GOT3 (cell line): Measurements from ENCODE around the gene TAS2R41.

Experiments
- DNase-seq: peaks from one replicate; lab custom pipeline; 2025; ENCODE audit warnings: mixed read lengths; lab: John Stamatoyannopoulos, UW

Gene TAS2R41

DNA sequence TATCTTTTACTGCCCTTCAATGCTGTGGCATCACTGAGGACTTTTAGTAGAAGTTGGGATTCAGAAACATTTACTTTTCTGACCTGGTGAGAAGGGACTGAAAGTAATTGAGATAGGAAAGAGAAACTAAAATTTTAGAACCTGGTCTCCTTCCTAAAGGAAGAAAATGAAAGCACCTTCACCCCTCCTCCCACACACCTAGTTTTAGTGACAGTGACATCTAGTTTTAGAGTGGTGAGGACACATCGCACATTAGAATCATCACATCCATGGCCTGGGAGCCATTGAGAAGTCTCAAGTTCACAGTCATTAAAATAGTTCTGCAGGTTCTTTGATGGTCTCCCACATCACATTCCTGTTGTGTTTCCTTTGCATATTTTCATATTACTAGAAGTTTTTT lies 16.1 kb downstream of the TAS2R41 start:
- DNase-seq = no peak

DNA sequence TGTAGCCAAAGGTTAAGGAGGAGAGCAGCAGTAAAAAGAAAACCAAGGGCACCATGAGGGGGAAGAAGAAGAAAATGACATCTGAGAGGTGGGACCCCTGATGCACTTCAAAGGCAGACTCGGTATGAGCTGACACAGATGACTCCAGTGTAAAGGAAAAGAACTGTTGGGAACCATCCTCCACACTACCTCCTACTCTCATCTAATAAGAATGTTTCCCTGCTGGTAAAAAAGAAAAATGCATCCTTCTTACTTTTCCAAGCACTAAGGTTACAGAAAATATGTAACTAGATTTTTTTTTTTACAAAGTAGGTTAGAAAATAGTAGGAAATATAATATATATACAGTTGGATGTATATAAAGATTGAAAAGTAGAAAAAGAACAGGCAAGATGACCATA lies 16.9 kb downstream of the TAS2R41 start:
- DNase-seq = no peak

DNA sequence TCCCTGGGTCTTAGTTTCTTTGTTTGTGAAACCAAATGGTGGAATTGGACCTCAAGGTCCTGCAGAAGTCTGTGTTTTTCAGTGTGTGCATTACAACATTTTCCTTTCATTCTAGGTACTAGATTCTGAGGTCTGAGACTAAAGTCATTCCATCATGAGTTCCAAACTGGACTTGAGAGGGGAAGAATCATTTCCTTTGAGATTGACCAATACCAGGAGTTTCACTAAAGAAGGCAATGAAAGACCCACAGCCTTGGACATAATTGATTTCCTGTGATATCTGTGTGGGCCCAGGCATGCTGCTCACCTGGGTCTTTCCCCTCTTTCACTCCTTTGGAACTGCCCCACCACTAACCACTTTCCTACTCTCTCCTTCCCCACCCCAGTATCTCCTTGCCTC lies 18.2 kb downstream of the TAS2R41 start:
- DNase-seq = no peak

DNA sequence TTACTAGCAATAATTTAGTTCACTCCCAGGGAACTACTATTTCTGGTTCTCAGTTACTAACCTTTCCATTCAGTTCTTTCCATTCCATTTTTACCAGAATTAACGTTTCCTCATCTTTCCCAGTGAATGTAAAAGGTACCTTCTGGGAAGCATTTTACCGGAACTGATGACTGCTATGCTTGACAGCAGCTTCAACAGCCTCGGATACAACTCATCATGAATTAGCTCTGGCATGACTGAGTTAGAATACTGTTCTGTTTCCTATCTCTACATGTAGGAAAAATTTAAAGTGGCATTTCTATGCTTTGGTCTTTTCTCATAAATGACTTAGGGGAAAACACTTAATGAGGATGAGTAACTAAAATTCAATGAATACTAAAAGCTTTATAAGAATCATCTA lies 18.6 kb downstream of the TAS2R41 start:
- DNase-seq = no peak

DNA sequence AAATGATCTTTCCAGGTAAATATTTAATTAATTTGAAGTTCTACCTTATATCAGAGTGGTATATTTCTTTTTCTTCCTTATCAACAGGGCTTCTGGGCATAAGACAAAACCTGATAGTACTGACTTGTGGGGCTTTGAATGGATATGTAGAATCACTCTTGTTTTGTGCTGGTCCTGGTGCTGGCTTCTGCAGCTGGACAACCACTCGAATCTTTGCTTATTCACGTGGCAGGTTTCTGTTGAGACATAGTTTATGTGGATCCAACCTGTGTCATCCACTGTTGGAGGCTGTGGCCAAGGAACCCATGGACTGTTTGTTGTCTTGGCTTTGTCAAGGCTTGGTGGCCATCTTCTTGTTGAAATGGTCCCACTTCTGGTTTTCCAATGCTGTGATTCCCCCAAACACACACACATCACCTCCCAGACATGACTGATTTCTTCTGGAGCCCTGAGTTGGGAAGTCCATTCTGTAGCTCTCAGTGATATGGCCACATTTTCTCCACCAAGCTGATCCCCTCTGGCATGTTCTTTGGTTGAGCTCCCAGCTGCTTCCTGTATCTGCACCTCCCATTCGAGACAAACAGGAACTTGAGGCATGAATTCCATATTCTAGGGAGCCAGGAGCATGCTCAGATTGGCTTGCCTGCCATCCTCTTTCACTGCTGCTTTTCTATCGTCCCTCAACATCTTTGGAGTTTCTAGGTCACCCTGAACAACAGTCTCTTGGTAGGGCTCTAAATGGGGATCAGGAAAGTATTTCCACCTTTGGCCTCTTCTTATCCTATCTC lies 19.5 kb downstream of the TAS2R41 start:
- no peak for DNase-seq

DNA sequence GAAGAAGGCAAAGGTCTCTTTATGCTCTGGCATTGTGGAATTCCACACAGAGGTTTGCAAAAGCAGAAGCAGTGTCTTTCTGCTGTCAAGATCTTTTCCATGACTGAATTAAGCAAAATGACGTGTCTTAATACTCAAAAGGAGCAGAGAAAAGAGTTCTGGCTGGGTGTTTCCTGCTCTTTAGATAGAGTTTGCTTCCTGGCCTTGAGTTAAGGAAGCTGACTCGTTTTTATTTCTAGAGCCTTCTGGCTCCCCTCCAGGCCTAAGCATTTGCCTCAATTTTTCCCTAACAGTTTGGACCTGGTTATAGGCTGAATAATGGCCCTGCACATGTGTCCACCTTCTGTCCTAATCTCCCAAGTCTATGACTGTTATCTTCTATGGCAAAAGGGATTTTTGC lies 21.6 kb downstream of the TAS2R41 start:
- no peak for DNase-seq

DNA sequence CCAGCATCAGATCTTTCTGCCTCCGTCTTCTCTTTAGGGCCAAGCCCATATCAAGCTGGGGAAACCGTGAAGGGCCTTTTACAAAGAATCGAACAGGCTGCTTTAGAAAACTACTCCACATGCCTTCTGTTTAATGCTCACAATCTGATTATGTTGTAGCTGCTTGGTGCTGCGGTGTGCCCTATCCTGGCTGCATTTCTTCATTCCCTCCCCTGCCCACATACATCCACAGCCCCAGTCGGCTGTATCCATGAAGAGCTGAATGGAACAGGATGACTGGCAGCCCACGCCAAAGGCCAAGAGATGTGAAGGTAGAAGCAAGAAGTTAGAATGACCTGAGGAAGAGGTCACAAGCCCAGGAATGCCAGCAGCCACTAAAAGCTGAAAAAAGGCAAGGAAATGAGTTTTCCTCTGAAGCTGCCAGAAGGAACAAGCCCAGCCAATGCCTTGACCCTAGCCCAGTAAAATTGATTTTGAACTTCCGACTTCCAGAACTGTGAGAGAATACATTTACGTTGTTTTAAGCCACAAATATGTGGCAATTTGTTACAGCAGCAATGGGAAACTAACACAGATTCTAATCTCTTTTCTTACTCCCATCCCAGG lies 22.2 kb downstream of the TAS2R41 start:
- DNase-seq = no peak

DNA sequence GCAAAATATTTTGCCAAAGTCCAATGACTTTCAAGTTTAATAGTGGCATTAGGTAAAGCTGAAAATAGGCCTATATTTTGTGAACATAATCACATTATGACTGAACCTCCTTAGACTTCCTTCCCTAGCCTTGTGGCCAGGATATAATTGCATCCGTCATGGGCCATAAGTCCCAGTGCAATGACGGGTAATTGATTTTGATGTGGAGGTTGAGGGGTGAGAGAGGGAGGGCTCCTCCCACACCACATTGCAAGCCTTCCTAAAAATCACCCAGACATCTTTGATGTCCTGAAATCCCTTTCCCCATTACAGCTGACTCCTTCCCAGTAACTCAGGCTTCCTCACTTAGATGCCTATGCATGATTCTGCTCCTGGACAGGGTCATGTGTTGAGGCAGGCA lies 25.6 kb downstream of the TAS2R41 start:
- DNase-seq = no peak

DNA sequence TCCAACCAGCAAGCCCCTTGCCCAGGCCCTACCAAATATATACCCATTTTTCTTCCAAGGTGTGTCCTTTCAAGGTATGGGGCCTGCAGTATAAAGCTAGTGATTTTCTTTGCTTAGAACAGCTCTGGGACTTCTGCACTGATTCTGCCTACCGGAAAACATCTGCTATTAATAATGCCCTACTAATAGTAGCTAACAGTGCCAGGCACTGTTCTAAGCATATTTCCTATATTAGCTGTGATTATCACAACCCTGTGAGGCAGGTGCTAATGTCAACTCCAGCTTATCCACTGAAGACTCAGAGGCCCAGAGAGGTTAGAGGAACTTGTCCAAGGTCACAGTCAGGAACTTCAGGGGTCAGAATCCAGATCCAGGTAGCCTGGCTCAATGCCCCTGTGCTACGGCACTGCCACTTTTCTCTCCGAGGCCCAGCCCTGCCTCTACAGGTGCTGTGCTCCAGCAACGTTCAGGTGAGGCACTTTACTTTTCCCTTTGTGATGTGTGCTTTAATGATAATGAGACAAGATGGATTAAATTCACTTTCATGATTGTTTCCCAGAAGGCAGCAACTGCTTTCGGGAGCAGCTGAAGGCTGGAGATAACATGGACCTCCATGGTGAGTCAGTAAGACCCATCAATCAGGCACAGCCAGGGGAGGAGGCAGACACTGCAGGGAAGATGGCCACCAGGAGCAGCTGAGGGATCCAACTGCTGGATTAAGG lies 26.7 kb downstream of the TAS2R41 start:
- DNase-seq = no peak

DNA sequence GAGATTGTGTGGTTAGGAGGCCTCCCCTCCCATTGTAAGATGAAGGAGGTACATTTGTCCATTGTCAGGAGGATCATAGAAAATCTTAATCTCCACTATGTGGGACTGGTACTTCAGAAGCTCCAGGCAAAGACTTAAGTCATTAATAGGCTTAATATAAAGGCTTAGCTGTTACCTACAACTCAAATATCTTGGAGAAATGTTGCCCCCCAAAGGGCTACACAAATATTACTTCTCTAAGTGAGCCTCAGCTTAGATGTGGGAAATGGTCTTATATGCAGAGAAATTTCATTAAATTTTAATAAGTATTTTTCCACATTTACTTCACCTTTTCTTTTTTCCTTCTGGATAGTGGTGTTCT lies 27.2 kb downstream of the TAS2R41 start:
- DNase-seq = no peak

DNA sequence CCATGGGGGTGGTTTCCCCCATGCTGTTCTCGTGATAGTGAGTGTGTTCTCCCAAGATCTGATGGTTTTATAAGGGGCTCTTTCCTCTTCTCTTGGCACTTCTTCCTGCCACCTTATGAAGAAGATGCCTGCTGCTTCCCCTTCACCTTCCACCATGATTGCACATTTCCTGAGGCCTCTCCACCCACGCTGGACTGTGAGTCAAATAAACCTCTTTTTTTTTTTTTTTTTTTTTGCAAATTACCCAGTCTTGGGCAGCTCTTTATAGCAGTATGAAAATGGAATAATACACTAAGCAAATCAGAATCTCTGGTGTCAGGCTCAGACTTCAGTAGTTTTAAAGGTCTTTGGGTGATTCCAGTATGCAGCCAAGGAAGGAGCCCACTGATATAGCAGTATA lies 28.2 kb downstream of the TAS2R41 start:
- no peak for DNase-seq

DNA sequence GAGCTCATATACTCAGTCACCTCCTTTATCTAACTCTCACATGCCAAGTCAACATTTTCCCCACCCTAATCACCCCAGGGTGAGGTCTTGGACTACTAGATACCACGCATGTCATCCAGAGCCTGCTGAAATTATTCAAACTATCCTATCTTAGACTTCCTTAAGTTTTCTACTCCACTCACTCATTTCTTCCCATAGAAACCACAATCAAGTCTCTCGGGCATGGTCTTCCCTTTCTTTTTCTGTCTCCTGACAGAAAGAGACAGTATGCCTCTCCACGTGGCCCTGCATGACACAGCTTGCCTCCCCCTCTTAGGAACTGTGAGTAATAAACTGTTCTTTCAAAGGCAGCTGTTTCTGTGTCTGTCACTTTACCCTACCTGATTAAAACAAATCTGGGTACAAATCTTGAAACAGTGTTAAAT lies 29.4 kb downstream of the TAS2R41 start:
- no peak for DNase-seq

DNA sequence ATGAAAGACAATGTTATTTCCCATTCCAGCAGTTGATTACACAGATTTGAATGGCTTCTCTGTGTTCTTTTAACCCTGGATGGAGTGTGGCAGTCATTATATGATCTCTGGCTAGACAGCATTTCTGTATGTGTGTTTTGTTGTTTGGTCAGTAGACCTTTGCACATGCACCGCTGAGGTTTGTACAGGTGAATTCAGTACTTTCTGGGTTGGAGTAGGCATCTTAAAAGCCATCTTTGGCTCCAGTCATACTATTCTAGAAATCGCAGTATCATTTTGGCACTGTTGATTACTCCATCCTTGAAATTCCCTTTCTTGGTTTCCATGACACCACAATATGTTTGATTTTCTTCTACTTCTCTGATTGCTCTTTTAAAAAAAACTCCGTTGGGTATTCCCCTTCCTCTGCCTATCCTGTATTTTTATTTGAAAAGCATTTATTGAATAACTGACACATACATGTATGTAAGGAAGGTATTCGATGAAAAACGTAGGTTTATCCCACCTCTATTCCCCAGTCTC lies 29.9 kb downstream of the TAS2R41 start:
- DNase-seq = no peak

DNA sequence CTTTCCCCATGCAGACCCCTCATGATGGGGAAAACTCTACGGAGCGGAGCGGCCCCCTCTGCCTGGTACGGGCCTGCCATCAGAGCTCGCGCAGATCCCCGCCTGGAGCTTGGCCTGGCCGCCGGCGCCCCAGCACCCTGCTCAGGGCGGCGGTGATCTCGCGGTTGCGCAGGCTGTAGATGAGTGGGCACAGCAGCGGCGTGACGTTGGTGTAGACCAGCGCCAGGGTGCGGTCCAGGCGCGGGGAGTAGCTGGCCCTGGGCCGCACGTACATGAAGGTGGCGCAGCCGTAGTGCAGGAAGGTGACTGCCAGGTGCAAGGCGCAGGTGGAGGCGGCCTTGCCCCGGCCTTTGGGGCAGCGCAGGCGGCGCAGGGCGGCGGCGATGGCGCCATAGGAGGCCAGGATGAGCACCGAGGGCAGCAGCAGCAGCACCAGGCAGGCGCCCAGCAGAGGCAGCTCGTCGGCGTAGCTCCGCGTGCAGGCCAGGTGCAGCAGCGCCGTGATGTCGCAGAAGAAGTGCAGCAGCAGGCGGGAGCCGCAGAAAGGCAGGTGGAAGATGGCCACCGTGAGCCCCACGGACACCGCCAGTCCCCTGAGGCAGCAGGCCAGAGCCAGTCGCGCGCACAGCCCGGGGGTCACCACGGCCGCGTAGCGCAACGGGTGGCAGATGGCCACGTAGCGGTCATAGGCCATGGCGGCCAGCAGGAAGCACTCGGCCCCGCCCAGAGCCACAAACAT lies 33.4 kb downstream of the TAS2R41 start:
- DNase-seq = no peak

DNA sequence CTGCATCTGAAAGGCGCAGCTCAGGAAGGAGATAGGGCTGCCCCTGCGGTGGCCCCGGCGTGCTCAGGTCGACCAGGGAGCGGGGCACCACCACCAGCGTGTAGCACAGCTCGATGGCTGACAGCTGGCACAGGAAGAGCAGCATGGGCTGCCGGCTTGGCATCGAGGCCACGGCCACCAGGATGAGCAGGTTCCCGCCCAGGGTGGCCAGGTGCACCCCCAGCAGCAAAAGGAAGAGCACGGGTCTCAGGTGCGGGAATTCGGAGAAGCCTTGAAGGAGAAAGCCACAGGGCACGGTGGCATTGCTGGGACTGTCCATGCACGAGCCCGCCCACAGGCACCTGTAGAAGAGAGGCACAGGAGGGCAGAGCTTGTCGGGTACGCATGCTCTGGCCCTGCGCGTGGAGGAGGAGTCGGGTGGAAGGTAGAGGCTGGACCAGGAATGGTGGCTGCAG lies 33.9 kb downstream of the TAS2R41 start:
- DNase-seq = no peak

DNA sequence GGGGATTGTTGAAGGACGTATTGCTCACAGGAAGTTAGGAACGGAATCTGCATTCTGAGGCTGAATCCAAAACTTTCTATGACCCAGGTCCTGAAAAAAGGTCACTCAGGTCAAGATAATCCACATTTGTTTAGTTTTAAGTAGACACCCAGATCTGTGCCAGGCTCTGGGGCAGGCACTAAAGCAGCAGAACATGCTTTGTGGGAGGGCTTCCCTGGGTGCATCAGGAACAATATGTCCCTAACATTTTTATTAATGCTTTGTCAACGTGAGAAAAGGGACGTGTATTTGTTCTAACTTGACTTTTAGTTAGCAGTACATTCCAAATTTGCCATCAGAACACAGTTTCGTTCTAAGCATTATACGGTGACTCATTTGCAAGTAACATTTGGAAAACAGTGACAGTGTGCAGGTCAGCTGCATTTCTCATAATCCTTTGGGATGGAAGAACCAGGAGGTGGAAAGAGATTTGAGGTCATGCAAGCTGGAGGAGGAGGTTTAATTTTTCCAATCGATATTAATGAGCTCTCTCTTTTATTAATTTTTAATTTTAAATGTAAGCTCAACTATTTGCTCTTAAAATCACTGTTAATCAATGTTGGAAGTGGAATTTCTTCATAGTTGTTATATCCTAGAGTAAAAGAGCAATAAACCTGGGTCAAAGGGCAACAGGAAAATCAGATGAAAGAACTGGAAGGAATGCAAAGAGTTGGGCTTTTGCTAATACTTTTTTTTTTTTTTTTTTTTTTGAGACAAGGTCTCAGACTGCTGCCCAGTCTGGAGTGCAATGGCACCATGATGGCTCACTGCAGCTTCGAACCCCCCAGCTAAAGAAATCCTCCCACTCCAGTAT lies 35.0 kb downstream of the TAS2R41 start:
- no peak for DNase-seq

DNA sequence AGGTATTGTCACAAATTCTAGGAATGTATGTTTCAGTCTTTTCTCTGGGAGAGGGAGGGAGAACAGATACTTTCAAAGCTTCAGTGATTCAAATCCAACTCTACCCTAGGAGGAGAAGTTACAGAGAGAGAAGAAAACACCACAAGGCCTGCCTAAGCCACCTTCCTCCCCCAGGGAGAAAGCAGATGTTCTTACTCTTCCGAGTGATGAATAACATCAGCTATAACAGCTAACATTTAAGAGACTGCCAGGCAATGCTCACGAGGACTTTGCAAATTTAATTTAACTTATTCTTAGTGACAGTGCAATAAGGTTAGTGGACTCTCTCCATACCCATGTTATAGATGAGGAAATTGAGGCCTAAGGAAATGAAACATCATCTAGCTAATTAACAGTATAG lies 36.8 kb downstream of the TAS2R41 start:
- no peak for DNase-seq

DNA sequence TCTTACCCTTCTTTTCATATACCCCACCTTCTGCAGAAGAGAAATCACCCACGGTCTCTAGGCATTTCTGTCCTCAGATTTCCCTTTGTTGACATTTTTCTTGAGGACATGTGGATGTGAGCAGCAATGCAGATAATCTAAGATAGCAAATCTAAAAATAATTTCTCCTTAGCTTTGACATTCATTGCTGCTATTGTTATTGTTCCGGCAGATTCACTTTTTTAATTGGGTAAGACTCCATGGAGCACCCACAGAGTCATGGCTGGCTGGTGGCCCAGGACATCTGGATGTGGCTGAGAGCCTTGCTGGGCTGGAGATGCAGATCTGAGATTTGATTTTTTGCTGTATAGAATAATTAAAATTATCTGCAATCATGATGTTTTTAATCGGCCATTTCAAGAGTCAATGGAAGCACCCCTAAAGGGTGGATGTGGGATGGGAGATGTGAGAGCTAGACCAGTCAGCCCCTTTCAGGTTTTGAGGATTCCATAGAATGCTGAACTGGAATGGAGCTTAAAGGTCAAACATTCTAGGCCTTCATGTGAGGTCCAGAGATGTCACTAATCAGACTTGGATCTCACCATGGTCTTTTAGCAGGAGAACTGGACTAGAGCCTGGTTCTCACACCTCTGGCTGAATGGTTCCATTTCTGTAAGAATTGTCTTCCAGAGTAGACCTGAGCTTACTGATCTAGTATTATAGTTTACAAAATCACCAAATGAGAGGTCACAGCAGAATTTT lies 37.5 kb downstream of the TAS2R41 start:
- no peak for DNase-seq

DNA sequence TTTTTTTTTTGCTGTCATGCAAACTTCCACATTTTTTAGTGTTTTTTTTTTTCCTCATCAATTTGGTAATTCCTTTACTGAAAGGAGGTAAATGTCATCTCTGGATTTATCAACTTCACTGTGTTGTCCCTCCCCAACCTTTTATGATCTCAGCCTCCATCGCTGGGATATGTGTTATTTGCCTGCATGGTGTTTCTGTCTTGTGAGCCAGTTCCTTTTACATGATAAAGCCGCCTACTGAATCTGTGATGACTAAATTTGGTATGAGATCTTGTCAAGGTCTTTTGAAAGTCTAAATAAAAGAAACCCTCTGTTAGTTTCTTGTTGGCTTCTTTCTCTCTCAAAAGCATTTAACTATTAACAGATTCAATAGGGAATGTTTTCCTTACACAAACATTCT lies 39.3 kb downstream of the TAS2R41 start:
- no peak for DNase-seq

DNA sequence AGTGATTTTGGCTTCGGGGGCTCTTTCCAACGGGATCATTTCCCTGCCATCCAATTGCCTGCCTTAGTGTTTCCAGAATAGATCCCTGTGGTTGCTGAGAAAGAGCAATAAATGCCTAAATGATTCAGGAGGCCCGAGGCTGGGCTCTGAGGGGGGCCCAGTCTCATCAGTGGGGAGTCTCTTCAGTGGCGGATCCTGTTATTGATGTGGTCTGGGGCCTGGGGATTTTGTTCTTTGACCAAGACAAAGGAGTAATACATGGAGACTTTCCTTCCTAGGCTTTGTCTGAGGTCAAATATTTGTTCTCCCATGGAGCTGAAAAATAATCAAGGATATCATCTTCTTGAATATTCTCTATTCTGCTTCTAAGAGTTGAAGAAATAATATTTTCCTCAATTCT lies 40.8 kb downstream of the TAS2R41 start:
- no peak for DNase-seq

DNA sequence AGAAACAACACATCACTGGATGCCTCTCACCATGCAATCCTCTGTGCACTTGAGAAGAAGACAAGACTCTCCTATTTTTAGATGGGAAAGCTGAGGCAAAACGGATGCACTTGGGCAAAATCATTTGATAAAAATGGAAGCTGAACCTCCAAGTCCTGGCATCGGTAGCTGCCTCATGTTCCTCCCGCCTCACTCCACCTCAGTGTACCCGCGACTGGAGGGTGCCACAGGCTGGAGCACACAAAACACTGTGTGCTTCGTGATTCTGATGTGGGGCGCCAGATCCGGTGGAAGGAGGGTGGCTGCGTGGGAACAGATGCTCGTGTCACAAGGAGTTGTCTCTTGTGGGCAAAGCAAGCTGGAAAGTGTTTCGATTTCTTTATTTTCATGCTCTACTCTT lies 41.3 kb downstream of the TAS2R41 start:
- no peak for DNase-seq
